GM18858 (cell line): ENCODE results near the gene CBFA2T3.

ENCODE experiments used
- ATAC-seq: cut with Tn5 transposase; IDR thresholded peaks from one replicate; pipeline ENCODE4 v1.9.1; 2021; ENCODE audit not compliant: unreplicated experiment

Gene CBFA2T3

GRCh38 chr16:88940862-88941817 is 35.9 kb downstream of the CBFA2T3 start:
- no peak for ATAC-seq

- no peak for ATAC-seq
These were observed 36.8 kb downstream of the CBFA2T3 start for GRCh38 chr16:88939972-88940861.

GRCh38 chr16:88939245-88939971 is 37.6 kb downstream of the CBFA2T3 start:
- no peak for ATAC-seq

DNA sequence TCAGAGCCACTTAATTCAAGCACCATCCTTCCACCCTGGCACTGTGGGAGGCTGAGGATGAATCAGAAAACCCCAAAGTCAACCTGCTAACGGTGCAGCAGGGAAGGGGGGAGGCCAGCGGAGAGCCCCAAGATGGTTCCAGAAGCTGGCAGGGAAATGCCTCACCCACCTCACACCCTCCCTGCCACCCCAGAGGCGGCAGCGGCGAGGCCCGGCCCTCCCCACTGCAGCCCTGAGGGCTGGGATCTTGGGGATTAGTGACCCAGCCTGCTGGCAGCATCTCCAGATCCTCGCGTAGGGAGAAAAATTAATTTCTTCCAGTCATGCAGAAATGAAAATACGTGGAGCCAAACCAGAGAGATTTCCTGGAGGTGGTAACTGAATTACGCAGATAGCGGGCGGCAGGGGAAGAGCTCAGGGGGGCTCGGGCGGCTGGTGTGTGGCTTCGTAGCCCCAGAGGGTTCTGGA is 38.2 kb downstream of the CBFA2T3 start:
- ATAC-seq = no peak

DNA sequence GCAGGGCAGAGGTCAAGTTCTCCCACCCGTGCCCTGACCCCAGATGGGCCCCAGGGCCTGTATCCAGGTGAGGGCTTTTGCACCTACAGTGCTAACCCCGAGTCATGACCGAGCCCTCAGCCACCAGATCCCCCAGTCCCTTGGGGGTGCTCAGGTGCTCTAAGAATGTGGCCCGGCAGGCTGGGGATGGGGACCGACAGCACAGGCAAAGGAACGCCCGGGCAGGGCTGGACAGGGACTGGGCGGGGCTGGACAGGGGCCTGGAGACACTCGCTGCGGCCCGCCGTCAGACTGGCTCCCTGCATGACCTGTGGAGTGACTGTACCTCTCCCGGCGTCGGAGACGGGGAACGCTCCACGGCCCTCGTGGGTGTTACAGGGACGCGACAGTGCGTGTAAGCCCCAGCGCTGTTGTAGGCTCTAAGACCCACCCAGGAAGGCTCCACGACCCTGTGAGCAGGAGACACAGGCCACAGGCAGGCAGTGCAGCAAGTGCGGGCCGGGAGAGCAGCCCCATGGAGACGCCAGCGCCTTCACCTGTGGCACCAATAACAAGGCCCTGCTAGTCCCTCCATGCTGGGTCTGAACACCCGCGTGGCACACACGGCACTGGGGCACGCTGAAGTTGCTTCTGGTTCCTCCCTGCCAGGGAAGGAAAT is 38.8 kb downstream of the CBFA2T3 start:
- no peak for ATAC-seq

- no peak for ATAC-seq
These were observed 39.8 kb downstream of the CBFA2T3 start for GRCh38 chr16:88937206-88937621.

GRCh38 chr16:88936556-88937205 is 40.3 kb downstream of the CBFA2T3 start:
- ATAC-seq = no peak

DNA sequence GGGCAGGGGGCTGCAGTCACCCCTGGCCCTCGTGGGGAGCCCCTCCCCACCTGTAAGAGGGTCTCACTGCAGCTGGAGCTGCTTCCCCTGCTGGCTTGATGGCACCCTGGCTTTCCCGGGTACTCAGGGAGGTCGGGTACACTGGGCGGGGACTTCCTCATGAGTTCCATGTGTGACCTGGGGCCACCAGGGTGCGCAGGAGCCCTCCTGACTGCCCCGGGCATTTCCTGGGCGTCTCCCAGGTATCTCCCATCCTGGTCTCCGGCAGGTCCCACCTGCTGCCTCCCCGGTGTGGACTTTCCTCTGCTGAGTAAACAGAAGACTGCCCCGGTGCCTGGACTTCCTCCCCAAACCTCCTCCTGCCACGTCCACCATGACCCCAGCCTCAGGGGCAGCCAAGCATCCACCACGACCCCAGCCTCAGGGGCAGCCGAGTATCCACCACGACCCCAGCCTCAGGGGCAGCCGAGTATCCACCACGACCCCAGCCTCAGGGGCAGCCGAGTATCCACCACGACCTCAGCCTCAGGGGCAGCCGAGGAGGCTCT is 40.9 kb downstream of the CBFA2T3 start:
- ATAC-seq = no peak

GRCh38 chr16:88934066-88934667 is 42.8 kb downstream of the CBFA2T3 start:
- ATAC-seq = no peak

- no peak for ATAC-seq
These were observed 44.1 kb downstream of the CBFA2T3 start for GRCh38 chr16:88932929-88933328.

DNA sequence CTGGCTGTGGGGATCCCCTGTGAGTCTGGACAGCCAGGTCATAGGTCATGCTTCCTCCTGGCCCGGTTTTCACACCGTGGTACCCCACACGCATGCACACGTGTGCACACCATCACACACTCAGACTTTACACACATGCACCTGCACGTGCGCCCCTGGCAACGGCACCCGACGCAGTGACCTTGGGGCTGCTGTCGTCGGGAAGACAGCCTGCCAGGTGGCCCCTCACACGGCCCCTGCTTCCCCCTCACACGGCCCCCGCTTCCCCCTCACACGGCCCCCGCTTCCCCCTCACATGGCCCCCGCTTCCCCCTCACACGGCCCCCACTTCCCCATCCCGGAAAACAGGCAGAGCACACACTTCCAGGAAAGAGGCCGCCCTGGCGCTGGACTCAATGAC is 45.1 kb downstream of the CBFA2T3 start:
- ATAC-seq = no peak

- no peak for ATAC-seq
These were observed 45.6 kb downstream of the CBFA2T3 start for GRCh38 chr16:88931373-88931900.

DNA sequence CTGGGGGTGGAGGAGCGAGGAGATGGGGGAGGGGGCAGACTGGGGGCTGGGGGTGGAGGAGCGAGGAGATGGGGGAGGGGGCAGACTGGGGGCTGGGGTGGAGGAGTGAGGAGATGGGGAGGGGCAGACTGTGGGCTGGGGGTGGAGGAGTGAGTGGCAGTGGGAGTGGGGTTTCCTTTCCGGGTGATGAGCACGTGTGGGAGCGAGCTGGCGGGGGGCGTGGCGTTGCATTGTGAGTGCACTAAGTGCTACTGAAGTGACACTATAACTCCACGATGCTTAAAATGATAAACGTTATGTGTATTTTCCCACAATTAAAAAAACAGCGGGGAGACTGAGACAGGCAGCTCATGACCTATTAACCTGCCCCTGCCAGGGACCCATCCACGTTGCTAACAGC is 46.3 kb downstream of the CBFA2T3 start:
- no peak for ATAC-seq

DNA sequence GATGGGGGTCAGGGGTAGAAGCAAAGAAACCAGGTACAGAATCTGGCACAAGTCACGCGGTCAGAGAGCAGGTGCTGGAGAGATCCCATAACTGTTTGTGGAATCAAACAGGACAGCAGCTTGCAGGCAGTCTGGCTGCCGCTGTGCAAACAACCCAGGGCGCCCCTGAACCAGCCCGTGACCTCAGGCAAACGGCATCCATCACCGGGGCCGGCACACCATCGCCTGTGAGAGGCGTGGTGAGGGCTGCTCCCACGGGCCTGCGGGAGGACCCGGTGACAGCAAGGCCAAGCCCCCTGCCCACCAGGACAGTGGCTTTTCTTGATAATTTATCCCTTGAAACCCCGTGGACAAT is 47.9 kb downstream of the CBFA2T3 start:
- no peak for ATAC-seq

DNA sequence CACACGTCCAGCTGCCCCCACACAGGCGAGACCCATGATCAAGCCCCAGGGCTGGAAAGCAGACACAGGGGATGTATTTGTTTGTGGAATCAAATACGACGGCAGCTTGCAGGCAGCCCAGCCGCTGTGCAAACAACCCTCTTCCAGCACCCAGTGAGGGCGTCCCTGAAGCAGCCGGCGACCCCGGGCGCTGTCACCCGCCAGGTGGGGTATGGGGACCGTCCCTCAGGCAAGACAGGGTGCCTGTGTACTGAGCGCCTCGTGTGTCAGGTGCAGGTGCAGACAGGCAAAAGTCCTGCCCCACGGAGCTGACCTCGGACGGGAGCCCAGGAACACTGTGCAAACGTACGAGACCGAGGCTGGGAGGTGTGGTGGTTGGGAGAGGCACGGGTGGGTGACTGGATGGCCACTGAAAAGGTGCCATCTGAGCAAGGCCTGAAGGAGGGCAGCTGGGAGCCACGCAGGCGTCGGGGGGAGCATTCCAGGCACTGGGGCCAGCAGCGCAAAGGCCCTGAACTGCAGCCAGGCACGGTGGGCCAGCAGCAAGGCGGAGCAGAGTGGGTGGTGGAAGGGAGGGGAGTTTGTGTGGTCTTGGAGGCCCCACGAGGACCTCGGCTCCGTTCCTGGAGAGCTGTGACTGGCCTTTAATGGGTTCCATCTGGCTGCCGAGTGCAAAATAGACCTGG is 48.5 kb downstream of the CBFA2T3 start:
- no peak for ATAC-seq

DNA sequence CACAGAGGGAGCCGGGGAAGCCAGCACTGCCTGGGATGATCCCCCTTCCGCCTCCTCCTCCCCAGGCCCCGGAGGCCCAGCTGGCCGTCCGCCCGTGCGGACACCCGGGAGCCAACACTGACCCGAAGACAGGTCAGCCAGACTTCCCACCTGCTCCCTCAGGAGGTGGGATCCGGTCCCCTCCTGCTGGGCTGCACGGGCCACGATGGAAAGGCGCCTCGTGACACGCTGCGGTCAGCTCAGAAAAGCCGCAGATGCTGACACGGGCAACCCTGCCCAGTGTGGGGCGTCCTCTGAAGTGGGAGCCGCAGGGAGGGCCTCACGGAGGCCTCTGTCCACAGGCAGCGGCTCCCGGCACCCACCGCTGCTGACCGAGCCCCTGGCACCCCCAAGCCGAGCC is 49.3 kb downstream of the CBFA2T3 start:
- ATAC-seq = no peak

GRCh38 chr16:88927010-88927409 is 50.0 kb downstream of the CBFA2T3 start:
- ATAC-seq = no peak

DNA sequence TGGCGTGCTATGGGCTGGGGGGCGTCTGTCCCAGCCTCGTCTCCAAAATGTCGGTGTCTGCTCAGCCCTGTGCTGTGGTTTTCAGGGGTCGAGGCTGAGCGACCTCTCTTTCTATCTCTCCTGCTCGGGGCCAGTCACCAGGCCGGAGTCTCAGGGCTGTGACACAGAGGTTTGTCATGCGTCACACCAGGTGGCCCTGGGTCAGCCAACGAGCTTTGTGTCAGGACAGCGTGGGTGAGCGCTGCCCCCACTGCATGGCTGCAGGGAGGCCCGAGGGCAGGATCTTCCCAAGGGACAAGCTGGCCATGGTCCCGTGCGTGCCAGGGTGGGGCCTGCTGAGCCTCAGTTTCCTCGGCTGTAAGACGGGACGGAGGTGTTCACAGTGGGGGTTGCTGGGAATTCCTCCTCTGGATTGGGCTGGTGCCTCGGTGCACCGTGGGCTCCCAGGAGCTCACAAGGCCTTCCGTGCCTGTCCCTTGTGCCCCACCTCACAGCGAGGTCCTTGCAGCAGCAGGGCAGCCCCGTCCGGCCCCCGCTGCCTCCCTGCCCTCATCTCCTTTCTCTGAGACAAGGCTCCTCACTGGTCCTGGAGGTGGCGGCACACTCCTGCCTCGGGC is 50.5 kb downstream of the CBFA2T3 start:
- no peak for ATAC-seq
